Gastroesophageal sphincter (tissue), 3 donors: Measurements from ENCODE around the gene MTERF4.

Experiments used
- EP300 ChIP-seq: sonication (generic); formaldehyde crosslinking; IDR thresholded peaks from one replicate; pipeline ENCODE4 v1.6.1; 2017; ENCODE audit warnings: antibody characterized with exemption, mild to moderate bottlenecking
- POLR2A ChIP-seq, 2 donors: fragments of 450-650 bp; IDR thresholded peaks; one replicate each; pipeline ENCODE4 v1.6.1; 2017; ENCODE audit warnings: antibody characterized with exemption in 2 of 2, mild to moderate bottlenecking in 2 of 2, moderate library complexity in 1 of 2
- TF ChIP-seq, protein P1 (sequence below), 4 experiments: fragments of 200-600 bp in 2 of 4; fragments of 450-650 bp in 2 of 4; sonication (generic) in 1 of 4; IDR thresholded peaks; one replicate each; pipeline ENCODE4 v1.5.1; 2017 to 2019; ENCODE audit warnings: antibody characterized with exemption in 4 of 4, mild to moderate bottlenecking in 2 of 4, moderate library complexity in 2 of 4

DNA sequence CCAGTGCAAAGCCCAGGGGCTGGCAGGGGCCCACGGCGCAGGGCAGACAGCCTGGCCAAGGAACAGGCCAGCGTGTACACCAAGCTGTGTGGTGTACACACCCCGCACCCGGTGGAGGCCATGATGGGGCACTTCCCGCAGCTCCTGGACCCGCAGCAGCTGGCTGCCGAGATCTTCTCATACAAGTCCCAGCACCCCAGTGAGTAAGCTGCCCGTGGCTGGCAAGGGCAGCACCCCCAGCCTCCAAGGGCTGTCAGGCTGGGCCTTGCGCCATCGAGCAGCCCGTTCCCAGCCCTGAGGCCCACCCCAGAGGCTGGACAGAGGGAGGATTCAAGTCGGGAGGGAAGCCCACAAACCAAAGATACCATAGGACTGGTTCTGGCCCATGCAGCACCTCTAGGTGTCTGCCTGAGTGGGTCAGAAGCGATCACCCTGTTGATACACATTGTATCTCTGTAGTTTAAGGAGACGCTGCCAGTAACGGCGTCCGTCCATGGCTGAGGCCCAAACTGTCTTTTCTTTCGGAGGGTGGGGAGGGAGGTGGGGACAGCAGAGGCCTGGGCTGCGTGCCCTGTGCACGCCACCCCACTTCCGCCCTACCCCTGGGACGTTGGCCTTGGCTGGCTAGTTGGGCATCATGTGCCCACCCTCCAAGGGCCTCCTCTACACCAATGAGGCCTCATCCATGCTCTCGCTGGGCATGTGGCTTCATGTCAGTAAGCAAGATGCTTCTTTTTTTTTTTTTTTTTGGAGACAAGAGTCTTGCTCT is 16.8 kb upstream of the MTERF4 start:
- TF ChIP-seq, protein P1, sequence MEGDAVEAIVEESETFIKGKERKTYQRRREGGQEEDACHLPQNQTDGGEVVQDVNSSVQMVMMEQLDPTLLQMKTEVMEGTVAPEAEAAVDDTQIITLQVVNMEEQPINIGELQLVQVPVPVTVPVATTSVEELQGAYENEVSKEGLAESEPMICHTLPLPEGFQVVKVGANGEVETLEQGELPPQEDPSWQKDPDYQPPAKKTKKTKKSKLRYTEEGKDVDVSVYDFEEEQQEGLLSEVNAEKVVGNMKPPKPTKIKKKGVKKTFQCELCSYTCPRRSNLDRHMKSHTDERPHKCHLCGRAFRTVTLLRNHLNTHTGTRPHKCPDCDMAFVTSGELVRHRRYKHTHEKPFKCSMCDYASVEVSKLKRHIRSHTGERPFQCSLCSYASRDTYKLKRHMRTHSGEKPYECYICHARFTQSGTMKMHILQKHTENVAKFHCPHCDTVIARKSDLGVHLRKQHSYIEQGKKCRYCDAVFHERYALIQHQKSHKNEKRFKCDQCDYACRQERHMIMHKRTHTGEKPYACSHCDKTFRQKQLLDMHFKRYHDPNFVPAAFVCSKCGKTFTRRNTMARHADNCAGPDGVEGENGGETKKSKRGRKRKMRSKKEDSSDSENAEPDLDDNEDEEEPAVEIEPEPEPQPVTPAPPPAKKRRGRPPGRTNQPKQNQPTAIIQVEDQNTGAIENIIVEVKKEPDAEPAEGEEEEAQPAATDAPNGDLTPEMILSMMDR (IDR thresholded peaks at IDR 0.05): no peak
- TF ChIP-seq POLR2A (IDR thresholded peaks at IDR 0.05) (no peak), EP300 (no peak)
